WTC11 (cell line): Measurements from ENCODE around the gene SNPH.

Experiments
- NFE2L1 ChIP-seq: sonication (generic); formaldehyde crosslinking; IDR thresholded peaks from 2 replicates; pipeline ENCODE4 v1.8.1; 2023; ENCODE audit warnings: missing genetic modification reagents
- ZBTB21 ChIP-seq: sonication (generic); formaldehyde crosslinking; IDR thresholded peaks from 2 replicates; pipeline ENCODE4 v1.8.1; 2023; ENCODE audit warnings: mild to moderate bottlenecking, missing genetic modification reagents, borderline replicate concordance
- TF ChIP-seq, protein P1 (sequence below): fragments of 200-600 bp; IDR thresholded peaks from 2 replicates; pipeline ENCODE4 v1.8.0; 2022; ENCODE audit warnings: antibody characterized with exemption

DNA sequence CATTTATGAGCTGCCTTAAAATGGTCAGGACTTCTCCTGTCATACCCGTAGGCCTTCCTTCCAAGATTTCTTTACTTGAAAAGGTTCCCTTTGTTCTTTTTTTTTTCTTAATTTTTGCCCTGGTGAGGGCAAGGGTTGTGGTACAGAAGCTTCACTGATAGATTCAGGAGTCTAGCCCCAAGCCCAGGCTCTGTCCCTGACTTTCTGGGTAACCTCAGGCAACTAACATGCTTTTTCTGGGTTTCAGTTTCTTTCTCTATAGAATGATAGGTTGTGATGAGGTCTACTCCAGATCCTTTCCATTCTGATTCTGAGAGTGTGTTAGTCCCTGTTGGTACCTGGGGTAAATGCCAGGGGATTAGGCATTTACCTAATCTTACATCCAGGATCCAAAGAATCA is 21.2 kb downstream of the SNPH start:
- TF ChIP-seq, protein P1, sequence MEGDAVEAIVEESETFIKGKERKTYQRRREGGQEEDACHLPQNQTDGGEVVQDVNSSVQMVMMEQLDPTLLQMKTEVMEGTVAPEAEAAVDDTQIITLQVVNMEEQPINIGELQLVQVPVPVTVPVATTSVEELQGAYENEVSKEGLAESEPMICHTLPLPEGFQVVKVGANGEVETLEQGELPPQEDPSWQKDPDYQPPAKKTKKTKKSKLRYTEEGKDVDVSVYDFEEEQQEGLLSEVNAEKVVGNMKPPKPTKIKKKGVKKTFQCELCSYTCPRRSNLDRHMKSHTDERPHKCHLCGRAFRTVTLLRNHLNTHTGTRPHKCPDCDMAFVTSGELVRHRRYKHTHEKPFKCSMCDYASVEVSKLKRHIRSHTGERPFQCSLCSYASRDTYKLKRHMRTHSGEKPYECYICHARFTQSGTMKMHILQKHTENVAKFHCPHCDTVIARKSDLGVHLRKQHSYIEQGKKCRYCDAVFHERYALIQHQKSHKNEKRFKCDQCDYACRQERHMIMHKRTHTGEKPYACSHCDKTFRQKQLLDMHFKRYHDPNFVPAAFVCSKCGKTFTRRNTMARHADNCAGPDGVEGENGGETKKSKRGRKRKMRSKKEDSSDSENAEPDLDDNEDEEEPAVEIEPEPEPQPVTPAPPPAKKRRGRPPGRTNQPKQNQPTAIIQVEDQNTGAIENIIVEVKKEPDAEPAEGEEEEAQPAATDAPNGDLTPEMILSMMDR = no peak
- TF ChIP-seq ZBTB21 (CRISPR knock-in tag) (no peak), NFE2L1 (CRISPR knock-in tag) (no peak)
